HG02852 (cell line): ENCODE measurements around the gene TDP1.
A peak's percentile ranks its signal among the peaks of the same experiment; 100 is the strongest.

Experiments
- ATAC-seq: cut with Tn5 transposase; IDR thresholded peaks from one replicate; pipeline ENCODE4 v1.9.1; 2021; ENCODE audit warnings: mild to moderate bottlenecking, moderate library complexity; ENCODE audit not compliant: unreplicated experiment

TDP1 gene

GRCh38 chr14:89936654-89937185 is 19.0 kb upstream of the TDP1 start:
- ATAC-seq: no peak

GRCh38 chr14:89941830-89942377 is 13.8 kb upstream of the TDP1 start:
- ATAC-seq: no peak

- no peak for ATAC-seq
These were observed 8.4 kb upstream of the TDP1 start for GRCh38 chr14:89947344-89947743.

- ATAC-seq: no peak
These were observed 3.2 kb upstream of the TDP1 start for GRCh38 chr14:89952576-89952975.

GRCh38 chr14:89953602-89954001 is 2.1 kb upstream of the TDP1 start:
- no peak for ATAC-seq

GRCh38 chr14:89954070-89955021 is 1.4 kb upstream of the TDP1 start, which contains the start of gene EFCAB11:
Gene EFCAB11 (minus strand): TSS chr14:89954730. CDS start chr14:89954660, 70 bp downstream.
- ATAC-seq: peak; percentile 86

GRCh38 chr14:89955022-89955744 is 544 bp upstream of the TDP1 start:
- ATAC-seq: peak; percentile 18

- ATAC-seq: no peak
These were observed 908 bp downstream of the TDP1 start for GRCh38 chr14:89956661-89957009.

- no peak for ATAC-seq
These were observed 1.6 kb downstream of the TDP1 start for GRCh38 chr14:89957376-89957775.

- no peak for ATAC-seq
These were observed 2.1 kb downstream of the TDP1 start for GRCh38 chr14:89957791-89958190.

- ATAC-seq: no peak
These were observed 3.2 kb downstream of the TDP1 start for GRCh38 chr14:89958966-89959365.

GRCh38 chr14:89959853-89960445 is 4.2 kb downstream of the TDP1 start:
- no peak for ATAC-seq

- no peak for ATAC-seq
These were observed 5.2 kb downstream of the TDP1 start for GRCh38 chr14:89960914-89961313.

- no peak for ATAC-seq
These were observed 7.7 kb downstream of the TDP1 start for GRCh38 chr14:89963288-89963978.

GRCh38 chr14:89965839-89966238 is 10.1 kb downstream of the TDP1 start:
- ATAC-seq: no peak

- peak; percentile 54 for ATAC-seq
These were observed 17.6 kb downstream of the TDP1 start for GRCh38 chr14:89973234-89973823.

- ATAC-seq: no peak
These were observed 21.9 kb downstream of the TDP1 start for GRCh38 chr14:89977668-89978067.

- no peak for ATAC-seq
These were observed 22.9 kb downstream of the TDP1 start for GRCh38 chr14:89978656-89979055.

GRCh38 chr14:89983375-89983774 is 27.6 kb downstream of the TDP1 start:
- no peak for ATAC-seq
